GM19455 (cell line): ENCODE data around the gene LAMP5.

ENCODE experiments used
- ATAC-seq: cut with Tn5 transposase; IDR thresholded peaks from one replicate; pipeline ENCODE4 v1.9.1; 2021; ENCODE audit not compliant: unreplicated experiment

The LAMP5 gene

DNA sequence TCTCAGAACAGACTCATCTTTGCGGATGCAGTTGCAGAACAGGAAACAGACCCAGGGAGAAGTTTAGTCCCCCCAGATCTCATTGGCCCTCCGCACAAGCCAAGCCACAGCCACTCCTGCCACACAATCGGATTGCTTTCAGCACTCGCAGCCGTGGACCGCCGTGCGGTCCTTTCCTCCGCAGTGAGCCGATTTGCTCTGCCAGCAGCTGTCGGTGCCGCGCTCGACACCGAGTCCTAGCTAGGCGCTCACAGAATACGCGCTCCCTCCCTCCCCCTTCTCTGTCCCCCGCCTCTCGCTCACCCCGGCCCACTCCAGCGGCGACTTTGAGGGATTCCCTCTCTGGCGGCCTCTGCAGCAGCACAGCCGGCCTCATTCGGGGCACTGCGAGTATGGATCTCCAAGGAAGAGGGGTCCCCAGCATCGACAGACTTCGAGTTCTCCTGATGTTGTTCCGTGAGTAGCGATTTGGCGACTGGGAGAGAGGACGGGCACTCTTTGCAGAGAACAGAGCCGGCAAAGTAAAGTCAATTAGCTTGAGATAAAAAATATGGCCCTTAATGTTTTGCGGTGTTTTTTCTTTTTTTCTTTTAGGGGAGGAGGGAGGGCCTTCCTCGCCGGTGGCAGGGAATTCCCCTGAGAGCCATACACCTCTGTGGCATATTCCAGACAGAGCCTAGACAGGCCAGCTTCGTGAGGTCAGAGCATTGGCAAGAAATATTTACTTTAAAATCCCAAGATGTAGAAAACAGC, at the start of gene LAMP5:
LAMP5 (plus strand) TSS at position 130 of the 753 bp plus-strand sequence; CDS start at position 393, 263 bp downstream.
- ATAC-seq: no peak

- no peak for ATAC-seq
Measured at GRCh38 chr20:9467995-9468394, 46.4 kb upstream of the LAMP5 start.

- no peak for ATAC-seq
Measured at GRCh38 chr20:9474835-9475415, 39.5 kb upstream of the LAMP5 start.

DNA sequence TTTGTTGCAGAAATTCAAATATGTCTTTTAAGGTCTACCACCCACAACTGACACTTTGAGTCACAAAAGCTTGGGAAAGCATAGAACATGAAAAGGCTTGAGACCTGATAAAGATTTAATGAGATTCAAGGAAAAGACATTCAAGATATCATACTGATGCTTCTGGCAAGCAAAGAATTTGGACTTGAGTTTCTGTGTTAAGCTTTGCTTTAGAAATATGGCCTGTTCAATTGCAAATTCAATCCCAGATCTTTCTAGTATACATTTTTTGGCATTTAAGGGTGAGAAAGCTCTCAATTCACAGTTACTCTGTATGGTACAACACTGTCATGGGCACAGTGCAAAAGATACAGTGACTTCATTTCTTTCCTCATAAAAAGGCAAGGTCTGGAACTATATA, 38.9 kb upstream of the LAMP5 start:
- ATAC-seq: no peak

- no peak for ATAC-seq
Measured at GRCh38 chr20:9476174-9476573, 38.2 kb upstream of the LAMP5 start.

DNA sequence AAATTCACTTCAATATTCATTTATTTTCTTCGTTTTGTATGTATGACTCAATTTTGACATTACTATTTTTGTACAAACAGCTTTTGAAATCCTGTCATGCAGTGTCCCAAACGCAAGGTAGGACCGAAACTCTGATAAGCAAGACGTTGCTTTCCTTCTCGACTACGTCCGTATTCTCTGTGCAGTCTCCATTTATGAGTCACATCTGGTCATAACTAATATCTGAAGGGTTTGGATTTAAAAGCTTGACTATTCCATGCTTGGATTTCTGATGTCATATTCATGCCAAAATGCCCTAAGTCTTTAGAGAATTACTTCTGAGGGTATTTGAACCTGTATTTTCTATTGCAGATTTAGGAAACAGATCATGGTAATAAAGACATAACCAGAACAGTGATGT, 37.8 kb upstream of the LAMP5 start:
- ATAC-seq: no peak

DNA sequence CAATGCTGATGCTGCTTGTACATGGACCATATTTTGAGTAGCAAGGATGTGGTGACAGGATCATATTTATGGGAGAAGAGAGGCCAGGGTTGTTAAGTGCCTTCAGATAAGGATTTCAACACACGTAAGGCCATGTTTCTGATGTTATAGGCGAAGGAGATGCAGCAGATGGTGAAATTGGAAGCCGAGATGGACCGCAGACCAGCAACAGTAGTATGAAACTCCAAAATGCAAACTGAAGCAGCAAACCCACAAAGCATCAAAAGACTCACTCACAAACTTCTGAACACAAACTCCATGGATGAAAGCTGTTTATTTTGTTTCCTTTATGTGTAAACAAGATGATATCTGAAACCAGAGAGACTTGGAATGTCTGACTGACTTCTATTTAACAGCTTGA, 35.6 kb upstream of the LAMP5 start:
- ATAC-seq: no peak

DNA sequence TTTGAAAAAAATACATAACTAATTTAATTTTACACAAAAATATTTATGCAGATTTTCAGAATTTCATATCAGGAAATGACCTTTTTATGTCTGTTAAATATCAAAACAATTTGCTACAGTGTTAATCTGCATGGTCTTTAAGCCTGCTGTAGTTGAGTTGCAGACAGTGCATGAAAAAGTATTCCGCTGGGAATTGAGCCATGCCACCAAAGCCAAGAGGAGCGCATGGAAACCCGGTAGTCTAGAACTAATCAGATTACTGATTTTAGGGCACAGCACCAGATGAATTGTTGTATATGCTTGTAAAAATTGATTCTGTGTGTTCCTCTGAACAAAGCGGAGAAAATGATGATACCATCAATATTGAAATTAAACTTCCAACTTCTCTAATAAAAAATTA, 34.3 kb upstream of the LAMP5 start:
- no peak for ATAC-seq

GRCh38 chr20:9482180-9482579, 32.2 kb upstream of the LAMP5 start:
- ATAC-seq: no peak

DNA sequence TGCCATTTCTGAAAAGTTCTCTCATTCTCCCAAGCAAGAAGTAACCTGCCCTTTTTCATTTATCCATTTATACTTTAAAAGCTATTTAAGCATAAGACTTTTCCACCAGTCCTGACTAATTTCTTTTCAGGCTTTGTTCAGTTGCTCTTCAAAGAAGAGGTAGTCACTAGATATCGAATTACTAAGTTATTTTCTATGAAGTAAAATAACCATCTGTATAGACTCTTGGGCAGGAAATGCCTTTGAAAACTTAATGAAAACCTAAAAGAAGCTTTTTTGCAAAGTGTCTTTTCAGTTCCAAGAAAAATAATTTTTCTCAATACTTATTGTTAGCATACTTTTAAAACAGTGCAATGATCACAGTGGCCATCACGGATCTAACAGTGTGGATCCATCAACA, 31.3 kb upstream of the LAMP5 start:
- no peak for ATAC-seq

- ATAC-seq: no peak
Measured at GRCh38 chr20:9485614-9486340, 28.6 kb upstream of the LAMP5 start.

DNA sequence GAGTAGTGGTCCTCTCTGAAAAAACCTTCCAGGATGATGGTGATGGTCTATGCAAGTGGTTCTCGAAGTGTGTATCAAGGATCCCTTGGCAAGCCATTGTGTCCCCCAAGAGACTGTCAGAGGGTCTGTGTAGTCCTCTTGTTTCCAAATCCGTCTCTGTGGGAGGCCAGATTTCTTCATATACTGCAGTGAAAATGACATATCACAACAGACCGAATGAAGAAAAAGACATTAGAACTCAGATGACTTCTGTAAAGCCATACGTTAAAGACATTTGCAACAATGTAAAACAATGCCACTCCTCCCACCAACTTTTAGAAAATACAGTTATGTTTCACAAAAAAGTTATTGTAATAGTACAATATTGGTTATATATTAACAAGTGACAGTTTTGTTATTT, 27.2 kb upstream of the LAMP5 start:
- ATAC-seq: no peak

GRCh38 chr20:9488063-9488462, 26.3 kb upstream of the LAMP5 start:
- no peak for ATAC-seq

DNA sequence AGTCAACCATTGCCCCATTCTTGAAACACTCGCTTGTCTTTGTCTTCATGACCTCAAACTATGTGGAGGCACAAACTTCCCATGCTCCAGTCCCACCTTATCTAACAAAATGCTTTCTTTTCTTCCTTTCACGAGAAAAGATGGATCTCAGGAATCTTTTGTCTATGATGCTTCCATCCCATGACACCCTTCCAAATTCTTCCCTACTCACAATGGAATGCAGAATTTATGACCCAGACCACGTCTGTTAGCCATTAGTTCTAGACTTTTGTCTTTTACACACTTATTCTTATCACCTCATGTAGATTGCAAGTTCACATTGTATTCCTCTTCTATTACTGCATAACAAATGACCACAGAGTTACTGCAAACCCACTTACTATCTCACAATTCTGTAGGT, 24.2 kb upstream of the LAMP5 start:
- ATAC-seq: no peak

DNA sequence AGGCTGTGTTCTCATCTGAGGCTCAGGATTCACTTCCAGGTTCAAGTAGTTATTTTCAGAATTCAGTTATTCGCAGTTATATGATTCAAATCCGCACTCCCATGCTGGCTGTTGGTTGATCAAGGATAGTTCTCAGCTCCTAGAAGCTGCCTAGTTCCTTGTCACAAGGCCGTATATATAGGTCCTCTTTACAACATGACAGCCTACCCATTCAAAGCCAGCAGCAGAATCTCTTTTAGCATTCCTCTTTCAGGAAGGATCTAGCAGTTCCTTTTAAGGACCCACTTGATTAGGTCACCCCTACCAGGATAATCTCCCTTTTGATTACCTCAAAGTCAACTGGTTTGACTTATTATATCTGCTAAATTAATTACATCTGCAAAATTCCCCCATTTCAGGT, 23.8 kb upstream of the LAMP5 start:
- no peak for ATAC-seq

- ATAC-seq: no peak
Measured at GRCh38 chr20:9491324-9491723, 23.1 kb upstream of the LAMP5 start.

GRCh38 chr20:9492067-9492466, 22.3 kb upstream of the LAMP5 start:
- ATAC-seq: no peak

DNA sequence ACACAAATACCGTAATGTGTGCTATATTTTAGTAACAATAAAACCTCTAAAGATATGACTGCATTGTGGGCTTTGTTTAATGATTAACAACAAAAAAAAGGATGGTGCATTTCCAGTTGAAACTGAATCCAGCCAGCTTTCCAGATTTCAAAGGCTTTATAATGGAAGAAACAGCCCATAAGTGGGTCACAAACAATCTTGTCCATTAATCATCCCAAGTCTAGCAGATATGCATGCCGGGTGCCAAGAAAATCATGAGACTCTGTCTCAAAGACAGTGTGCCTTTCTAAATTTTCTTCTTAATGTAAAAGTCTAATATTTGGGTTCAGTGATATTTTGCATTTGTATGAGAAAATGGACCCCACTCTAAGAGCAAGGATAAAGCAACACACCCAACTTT, 20.6 kb upstream of the LAMP5 start:
- ATAC-seq: no peak

DNA sequence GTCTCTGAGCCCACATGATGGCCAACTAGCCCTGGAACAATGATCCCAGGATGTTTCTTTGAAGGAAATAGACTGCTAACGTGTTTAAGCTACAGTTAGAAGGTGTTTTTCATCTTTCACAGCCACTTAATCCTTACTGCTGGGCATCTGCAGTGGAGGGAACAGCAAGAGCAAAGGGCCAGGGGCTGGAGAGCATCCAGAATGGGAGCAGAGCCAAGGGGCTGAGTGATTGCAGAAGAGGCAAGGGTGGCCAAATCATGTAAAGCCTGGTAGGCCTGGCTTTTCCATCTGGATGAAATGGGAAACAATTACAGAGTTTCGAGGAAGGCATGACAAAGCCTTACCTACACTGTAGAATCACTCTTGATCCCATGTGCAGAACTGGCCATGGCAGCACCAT, 18.7 kb upstream of the LAMP5 start:
- no peak for ATAC-seq

- ATAC-seq: no peak
Measured at GRCh38 chr20:9496155-9496554, 18.2 kb upstream of the LAMP5 start.

DNA sequence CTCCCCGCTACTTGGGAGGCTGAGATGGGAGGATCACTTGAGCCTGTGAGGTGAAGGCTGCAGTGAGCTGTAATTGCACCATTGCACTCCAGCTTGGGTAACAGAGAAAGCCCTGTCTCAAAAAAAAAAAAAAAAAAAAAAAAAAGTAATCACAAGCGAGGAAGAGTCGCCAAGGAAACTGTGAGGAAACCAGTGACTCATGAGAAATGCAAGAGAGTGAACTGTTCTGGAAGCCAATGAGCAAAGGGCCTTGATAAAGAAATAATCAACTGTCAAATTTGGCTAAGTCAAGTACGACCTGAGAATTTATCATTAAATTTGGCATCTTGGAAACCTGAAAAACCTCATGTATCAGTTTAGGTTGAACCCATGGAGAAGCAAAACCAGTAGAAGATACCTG, 16.1 kb upstream of the LAMP5 start:
- ATAC-seq: no peak
